ENCODE results near the gene ATRN.
A peak's percentile ranks its signal among the peaks of the same experiment; 100 is the strongest.
"Not testable (repeated sequence)": the region's sequence is repeated elsewhere in the genome, so short reads cannot be mapped to it uniquely, and the experiment has no call there.

The ATRN gene

DNA sequence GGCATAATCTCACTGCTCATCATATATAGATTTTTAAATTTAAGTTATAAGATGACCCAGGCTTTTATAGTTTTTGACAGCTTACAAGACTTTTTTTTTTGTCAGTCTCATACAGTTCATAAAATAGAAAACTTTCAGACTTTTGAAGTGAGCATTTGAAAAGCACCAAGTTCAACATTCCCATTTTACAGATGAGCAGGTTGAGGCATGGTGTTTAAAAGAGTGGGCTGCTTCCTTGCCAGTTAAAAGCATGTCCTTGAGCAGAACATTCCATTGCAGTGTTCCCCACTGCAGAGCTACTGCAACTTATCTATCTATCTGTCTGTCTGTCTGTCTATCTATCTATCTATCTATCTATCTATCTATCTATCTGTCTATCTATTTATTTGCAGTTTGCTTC lies 105.5 kb downstream of the ATRN start:
- DNase-seq: no peak

DNA sequence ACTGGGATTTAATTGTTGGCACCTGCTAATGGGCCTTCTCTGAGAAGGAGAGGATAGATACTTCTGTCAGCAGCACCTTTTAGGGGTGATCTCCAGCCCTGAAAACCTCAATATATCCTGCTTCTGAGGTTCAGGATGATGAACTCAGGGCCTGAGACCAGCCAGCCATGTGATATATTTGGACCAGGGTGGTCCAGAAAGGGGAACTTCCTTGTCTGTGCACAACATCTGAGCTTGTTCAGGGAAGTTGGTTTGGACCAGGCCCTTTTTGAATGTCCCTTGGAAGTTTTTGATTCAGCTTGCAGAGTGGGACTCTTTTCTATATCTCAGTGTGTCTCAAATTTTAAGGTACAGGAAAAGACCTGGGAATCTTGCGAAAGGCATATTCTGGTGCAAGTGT lies 106.5 kb downstream of the ATRN start:
- DNase-seq: no peak

DNA sequence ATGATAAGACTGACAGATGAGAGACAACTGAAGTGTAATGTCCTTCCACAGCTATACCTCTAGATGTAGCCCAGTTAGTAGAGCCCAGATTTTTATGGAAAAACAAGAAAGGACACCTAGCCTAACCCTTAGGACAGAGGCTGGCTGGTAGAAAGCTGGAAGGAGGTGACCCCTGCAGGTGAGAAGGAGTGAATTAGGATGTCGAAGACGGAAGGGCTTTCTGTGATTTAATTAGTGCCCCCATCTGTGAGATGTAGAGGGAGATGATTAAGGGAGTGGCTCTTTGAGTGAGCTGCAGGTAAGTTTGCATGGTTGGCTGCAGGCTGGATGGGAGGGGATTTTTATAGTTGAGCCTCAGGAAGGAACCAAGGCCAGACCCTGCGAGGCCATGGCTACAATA lies 109.6 kb downstream of the ATRN start:
- no peak for DNase-seq

DNA sequence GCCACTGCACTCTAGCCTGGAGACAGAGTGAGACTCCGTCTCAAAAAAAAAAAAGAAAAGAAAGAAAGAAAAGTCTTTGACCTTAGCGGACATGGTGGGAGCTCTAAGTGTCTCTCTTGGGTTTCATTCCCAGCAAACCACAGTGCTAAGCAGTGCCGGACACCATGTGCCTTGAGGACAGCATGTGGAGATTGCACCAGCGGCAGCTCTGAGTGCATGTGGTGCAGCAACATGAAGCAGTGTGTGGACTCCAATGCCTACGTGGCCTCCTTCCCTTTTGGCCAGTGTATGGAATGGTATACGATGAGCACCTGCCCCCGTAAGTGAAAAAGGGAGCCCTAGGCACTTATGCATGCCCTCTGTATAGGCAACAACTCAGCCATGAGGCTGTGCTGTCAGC lies 112.9 kb downstream of the ATRN start:
- DNase-seq: no peak

DNA sequence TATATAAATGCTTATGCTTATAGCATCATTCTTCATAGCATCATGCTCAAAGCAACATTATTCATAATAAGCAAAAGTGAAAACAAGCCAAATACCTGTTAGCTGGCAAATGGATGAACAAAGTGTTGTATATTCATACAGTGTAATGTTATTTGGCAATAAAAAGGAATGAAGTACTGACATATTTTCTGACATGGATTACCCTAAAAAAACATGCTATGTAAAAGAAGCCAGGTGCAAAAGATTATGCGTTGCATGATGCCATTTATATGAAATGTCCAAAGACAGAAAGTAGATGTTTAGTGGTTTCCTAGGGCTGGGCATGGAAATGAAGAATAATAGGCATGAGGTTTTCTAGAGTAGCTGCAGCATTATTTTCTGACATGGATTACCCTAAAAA lies 115.3 kb downstream of the ATRN start:
- no peak for DNase-seq

DNA sequence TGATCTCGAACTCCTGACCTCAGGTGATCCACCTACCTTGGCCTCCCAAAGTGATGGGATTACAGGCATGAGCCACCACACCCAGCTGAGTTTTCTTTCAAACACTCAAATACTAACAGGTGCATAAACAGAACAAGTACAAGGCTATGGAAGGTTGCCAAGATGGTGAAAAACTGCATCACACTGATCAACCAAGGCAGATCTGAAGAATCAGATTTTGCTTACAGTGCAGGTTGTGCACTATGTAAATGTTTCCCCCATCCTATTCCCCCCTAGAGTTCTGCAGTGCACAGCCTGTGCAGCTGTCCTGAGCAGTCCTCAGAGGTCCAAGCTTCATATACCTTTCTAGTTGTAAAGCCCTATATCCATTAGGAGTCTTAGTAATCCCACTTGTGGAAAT lies 119.3 kb downstream of the ATRN start:
- DNase-seq: no peak

DNA sequence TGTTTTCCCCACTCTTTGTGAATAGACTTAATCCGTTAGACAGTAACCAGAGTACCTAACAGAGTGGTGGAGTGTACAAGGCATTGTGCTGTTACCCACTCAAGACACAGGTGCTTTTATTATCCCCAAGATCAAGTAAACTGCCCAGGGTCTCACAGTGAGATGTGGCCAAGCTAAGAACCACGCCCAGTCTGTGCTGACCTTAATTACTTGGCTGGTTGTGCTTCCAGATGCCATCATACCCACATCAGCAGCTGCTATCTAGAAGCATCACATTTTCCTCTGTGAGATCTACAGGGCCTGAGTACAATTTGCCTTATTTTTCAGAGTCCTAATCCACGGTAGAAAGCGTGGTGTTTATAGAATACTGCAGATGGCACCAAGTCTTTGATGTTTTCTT lies 122.1 kb downstream of the ATRN start:
- no peak for DNase-seq

DNA sequence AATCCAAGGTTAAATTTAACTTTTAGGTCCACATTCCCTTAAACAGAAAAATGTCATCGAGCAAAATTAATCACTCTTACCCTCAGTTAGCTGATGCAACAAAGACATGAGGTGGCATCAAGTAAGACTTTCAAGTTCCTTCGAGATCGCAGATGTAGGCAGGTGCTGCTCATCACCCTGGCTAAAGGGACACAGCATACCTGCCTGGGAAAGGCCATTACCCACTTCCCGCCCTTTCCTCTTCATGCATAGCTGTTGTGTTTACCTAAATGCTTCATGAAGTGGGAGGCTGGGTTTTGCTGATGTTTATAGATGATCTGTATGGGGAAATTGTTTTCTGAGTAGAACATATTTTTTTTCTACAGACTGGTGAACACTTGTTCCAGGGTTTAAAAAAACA lies 124.7 kb downstream of the ATRN start:
- DNase-seq: peak; percentile 67

DNA sequence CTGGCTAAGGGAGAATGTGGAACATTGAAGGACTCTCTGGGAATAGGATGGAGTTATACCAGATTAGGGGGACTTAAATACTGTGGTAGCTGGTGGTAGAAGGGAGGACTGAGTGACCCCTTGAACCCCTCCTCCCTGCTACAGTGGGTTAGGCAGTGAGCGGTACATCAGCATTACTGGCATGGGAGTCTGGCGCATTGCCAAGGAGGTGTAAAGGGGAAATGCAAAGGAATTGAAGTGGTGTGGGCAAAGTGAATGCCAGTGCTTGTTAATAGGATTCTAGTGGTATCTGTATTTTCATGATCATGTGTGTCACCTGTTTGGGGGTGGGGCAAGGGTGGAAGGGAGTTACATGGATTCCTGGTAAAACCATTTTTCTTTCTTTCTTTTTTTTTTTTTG lies 132.3 kb downstream of the ATRN start:
- no peak for DNase-seq

DNA sequence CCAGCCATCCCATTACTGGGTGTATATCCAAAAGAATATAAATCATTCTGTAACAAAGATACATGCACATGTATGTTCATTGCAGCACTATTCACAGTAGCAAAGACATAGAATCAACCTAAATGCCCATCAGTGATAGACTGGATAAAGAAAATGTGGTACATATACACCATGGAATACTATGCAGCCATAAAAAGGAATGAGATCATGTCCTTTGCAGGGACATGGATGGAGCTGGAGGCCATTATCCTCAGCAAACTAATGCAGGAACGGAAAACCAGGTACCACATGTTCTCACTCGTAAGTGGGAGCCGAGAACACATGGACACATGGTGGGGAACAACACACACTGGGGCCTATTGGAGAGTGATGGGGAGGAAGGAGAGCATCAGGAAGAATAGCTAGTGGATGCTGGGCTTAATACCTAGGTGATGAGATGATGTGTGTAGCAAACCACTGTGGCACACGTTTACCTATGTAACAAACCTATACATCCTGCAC lies 134.6 kb downstream of the ATRN start:
- DNase-seq: not testable (repeated sequence)

DNA sequence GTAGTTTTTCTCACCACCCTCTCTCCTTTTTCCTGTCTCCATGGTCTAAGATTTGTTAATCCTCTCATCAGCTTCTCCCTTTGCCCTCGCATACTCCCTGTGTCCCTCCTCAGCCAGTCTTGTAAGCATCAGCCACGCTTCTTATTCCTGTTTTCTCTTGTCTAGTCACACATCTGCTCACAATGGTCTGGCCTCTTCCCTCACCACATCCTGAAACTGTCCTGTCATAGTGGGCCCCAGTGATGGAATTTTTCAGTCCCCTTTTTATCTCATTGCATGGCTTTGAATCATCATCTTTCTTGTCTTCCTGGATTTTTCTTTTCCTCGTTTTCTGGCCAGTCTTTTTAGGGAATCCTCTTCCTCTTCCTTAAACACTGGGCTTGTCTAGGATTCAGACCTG lies 135.2 kb downstream of the ATRN start:
- no peak for DNase-seq

DNA sequence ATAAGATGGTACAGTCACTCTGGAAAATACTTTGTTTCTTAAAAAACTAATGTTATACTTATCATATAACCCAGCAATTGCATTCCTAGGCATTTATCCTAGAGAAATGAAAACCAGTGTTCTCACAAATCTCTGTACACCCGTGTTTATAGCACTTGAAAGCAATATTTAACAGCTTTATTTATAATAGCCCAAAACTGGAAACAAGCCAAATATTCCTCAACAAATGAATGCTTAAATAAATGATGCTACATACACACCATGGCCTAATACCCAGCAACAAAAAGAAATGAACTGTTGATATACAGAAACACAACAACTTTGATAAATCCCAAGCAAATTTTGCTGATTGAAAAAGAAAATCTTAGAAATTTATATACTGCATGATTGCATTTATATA lies 141.1 kb downstream of the ATRN start:
- peak; percentile 13 for DNase-seq

DNA sequence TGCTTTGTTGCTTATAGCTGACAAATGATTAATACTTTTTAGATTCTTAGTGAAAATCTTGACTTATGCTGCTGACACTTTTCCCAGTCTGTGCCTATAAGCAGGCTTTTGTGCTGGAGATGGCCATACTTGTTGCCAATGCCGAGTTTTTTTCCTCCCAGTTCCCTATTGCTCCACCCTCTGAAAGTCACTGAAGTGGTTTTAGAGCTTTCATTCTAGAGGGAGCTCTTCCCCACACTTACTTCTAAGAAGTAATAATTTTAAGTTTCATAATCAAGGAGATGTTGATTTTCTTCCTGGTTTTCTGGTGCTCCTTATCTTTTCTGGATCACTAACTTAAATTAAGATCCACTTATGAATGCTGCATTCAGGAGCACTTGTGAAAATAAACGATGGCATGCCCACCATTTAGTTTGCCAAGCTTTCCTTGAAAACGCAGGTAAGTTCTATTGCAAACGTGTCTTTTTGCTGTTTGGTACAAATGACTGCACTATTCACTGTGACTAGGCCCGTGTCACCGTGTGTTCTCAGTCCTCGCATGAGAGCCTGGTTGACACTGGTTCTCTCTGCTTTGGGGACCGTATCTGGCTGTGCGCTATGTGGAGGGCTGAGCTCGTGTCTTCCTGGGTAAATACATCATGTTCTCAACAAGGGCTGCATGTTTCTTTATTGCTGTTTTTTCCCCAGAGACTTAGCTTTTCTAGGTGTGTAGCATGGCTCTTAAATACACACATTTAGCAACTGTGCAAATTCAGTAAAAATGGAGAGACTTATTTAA lies 142.2 kb downstream of the ATRN start:
- DNase-seq: no peak

DNA sequence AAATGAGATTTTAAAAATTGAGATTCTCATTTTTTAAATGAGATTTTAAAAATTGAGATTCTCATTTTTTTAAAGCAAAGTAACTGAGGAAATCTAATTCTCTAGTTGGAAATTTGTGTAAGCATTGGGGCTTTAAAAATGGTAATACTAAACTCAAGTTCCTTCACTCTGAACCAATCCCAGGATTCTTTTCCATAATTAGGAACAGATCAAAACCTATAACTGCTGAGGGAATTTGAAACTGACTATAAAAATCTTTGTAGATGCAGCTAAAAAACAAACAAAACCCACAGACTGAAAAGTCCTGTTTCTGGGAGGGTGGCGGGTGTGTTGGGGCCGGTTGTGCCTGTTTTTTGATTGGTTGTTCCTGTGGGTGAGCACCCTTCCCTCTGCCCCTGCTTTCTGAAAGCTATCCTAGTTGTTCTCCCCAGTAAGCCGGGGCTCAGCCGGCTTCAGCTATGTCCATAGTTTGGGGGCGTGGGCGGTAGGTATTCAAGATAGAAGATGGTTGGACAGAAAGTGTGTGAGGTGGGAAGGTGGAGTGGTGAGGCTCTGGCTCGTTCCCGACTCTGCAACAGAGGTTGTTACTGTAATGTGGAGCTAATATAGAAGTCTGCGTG lies 143.1 kb downstream of the ATRN start:
- no peak for DNase-seq

DNA sequence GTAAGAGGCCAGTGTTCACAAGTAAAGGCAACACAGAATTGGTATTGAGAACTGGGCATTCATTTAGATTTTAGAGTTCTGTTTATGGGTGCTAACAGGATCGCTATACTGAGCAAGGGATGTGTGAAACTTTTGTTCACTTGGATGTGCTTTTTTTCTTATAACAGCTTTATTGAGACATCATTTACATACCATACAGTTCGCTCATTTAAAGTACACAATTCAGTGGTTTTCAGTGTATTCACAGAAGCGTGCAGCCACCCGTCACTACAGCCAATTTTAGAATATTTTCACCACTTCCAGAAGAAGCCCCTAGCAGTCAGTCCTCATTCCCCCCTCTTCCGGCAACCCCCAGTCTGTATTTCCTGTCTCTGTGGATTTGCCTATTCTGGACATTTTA lies 143.6 kb downstream of the ATRN start:
- DNase-seq: no peak

DNA sequence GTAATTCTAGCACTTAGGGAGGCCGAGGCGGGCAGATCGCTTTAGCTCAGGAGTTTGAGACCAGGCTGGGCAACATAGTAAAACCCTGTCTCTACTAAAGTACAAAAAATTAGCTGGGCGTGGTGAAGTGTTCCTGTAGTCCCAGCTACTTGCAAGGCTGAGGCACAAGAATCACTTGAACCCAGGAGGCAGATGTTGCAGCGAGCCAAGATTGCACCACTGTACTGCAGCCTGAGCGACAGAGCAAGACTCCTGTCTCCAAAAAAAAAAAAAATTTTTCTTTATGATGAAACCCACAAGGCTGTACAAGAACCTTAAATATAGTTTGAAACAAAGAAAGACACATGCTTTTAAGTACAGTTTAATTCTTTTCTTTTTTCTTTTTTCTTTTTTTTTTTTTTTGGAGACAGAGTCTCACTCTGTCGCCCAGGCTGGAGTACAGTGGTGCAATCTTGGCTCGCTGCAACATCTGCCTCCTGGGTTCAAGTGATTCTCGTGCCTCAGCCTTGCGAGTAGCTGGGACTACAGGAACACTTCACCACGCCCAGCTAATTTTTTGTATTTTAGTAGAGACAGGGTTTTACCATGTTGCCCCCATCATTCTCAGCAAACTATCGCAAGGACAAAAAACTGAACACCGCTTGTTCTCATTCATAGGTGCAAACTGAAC lies 144.5 kb downstream of the ATRN start:
- not testable (repeated sequence) for DNase-seq

DNA sequence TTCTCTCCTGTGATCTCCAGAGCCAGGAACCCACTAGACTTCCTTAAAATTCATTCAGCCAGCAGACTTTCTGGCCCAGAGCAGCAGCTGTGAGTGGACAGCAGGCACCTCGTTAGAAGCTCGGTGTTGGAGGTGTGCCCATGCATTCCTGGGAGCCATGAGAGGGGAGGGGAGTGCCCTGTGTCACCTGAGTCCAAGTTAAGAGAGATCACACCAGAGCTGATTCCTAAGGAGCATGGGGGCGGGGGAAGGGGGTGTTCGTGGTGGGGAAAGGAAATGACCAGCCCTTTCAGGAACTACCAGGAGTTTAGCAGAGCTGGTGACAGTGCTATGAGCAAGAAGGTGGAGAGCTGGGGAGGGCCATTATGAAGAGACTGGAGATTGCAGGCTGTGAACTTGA lies 145.4 kb downstream of the ATRN start:
- no peak for DNase-seq

DNA sequence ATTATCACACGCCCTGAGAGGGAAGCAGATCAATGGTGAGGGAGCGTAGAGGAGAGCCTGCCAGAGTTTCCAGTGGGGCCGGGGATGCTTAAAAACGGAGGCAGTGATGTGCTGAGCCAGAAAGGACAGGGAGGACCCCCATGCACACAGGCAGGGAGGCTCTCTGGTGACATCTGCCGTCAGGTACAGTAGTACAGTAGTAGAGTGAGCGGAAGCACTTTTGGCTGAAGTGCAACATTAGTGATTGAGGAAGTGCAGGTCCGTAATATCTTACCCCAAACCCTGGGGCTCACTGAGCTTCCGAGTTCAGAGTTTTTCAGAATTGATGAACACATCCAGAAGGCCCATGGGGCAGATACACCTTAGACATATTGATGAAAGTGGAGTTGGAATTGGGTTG lies 150.3 kb downstream of the ATRN start:
- no peak for DNase-seq

DNA sequence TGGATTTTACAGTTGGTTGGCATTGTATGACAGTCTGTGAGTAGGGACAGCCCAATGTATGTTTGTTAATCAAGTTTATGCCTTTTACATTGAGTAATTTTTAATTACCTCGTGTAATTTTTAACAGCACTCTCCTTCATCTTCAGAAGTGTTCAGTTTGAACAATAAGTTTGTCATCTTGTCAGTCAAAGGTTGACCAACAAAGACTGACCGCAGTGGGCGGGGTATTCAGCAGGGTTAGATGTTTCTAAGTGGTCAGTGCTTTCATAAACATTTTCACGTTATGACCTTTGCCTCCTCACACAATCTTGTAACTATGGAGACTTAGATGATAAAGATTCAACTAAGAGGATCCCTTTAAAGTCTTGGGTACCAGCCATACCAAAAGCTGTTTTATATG lies 151.6 kb downstream of the ATRN start:
- DNase-seq: no peak

DNA sequence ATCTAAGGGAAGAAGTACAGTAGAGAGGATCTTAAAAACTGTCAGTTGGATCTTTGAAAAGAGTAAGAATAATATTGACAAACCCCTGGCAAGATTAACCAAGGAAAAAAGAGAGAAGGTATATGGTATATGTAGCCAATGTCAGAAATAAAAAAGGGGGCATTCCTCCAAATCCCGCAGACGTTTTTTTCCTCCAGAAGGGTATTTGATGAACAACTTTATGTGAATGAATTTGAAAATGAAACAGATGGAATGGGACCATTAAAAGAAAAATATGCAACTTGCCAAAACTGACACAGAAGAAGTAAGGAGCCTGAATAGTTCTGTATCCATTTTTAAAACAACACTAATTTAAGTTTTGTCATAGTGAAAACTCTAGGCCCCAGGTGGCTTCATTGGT lies 156.7 kb downstream of the ATRN start:
- DNase-seq: no peak

DNA sequence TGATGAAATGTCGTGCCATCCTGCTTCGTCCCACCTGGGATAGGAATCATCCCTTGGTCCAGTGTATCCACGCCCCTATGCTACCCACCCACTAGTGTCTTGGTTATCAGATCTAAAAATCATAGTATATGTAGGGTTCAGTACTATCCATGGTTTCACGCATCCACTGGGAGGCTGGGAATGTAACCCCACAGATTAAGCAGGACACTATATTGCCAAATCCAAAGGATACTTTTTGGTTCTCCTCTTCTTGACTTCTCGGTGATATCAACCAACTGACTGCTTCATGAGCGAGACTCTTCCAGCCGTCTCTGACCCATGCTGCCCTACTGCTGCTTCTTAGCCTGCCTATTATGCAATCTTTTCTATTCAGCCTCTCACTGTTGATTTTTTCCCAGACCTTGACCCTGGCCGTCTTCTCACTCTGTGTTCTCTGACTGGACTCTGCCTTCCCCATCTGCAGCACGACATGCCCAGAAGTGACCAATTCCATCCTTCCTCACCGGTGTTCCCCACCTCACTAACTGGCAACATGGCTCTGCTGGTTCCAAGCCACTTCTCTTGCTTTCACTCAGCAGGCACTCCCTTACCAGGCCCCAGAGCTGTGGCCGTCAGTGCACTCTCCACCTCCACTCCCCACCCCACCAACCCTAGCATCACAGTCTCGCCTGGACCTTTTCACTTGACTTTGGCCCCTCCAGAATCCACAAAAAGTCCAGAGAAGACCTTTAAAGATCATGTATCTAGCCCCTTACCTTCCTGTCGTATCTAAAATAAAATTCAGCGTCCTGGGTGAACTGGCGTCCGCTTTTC lies 157.9 kb downstream of the ATRN start:
- DNase-seq: no peak

DNA sequence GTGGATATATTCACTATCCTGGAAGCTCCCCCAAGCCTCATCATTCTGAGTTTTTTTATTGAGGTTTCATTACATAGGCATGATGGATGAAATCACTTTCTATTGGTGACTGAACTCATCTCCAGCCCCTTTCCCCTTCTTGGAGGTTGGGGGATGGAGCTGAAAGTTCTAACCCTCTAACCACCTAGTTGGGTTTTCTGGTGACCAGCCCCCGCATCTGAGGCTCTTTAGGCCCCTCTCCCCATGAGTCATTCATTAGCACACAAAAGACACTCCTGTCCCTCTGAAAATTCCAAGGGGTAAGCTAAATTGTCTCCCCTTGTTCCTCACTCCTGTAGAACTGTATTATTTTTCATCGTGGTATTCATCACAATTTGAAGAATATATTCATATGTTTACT lies 159.1 kb downstream of the ATRN start:
- no peak for DNase-seq

DNA sequence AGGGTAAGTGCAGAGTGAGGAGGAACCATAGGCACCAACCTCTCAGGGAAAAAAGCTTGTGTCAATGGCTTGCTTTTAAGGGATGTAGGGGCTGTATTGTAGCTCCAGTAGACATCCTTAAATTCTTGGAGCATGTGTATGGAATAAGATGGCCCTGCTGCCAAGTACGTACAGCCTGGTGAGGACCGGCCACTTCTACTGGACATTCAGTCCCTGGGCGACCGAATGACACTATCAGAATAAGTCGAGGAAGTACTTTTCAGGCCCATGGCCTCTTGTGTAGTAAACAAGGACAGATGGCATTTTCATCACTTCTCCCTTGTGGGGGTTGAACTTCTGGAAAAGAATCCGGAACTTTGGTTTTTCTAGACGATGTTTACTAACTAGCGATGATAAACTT lies 159.6 kb downstream of the ATRN start:
- DNase-seq: no peak
